HG02571 (cell line): ENCODE measurements around the gene RPH3AL.
"Not testable (repeated sequence)": the region's sequence is repeated elsewhere in the genome, so short reads cannot be mapped to it uniquely, and the experiment has no call there.

Source experiments
- ATAC-seq: cut with Tn5 transposase; IDR thresholded peaks from one replicate; pipeline ENCODE4 v1.9.1; 2021; ENCODE audit warnings: mild to moderate bottlenecking, moderate library complexity; ENCODE audit not compliant: unreplicated experiment

The RPH3AL gene

GRCh38 chr17:185445-186138 is 167.0 kb downstream of the RPH3AL start:
- no peak for ATAC-seq

GRCh38 chr17:183021-183420 is 169.6 kb downstream of the RPH3AL start:
- no peak for ATAC-seq

GRCh38 chr17:182050-182751 is 170.4 kb downstream of the RPH3AL start:
- ATAC-seq: no peak

GRCh38 chr17:181245-182049 is 171.2 kb downstream of the RPH3AL start, which contains the start of gene DOC2B:
DOC2B (minus strand) TSS chr17:181650; CDS start chr17:181479, 171 bp downstream.
- no peak for ATAC-seq

GRCh38 chr17:180381-181244 is 172.0 kb downstream of the RPH3AL start:
- no peak for ATAC-seq

- no peak for ATAC-seq
Measured at GRCh38 chr17:179781-180380, 172.7 kb downstream of the RPH3AL start.

- ATAC-seq: no peak
Measured at GRCh38 chr17:179066-179432, 173.6 kb downstream of the RPH3AL start.

GRCh38 chr17:178292-179065 is 174.1 kb downstream of the RPH3AL start:
- no peak for ATAC-seq

GRCh38 chr17:177762-178161 is 174.8 kb downstream of the RPH3AL start:
- no peak for ATAC-seq

GRCh38 chr17:177155-177554 is 175.5 kb downstream of the RPH3AL start:
- ATAC-seq: no peak

- ATAC-seq: no peak
Measured at GRCh38 chr17:173166-173911, 179.3 kb downstream of the RPH3AL start.

GRCh38 chr17:172401-172800 is 180.2 kb downstream of the RPH3AL start:
- no peak for ATAC-seq

- ATAC-seq: no peak
Measured at GRCh38 chr17:171871-172270, 180.7 kb downstream of the RPH3AL start.

GRCh38 chr17:170130-170670 is 182.4 kb downstream of the RPH3AL start:
- no peak for ATAC-seq

- ATAC-seq: not testable (repeated sequence)
Measured at GRCh38 chr17:168614-169013, 184.0 kb downstream of the RPH3AL start.

- ATAC-seq: no peak
Measured at GRCh38 chr17:165939-166338, 186.7 kb downstream of the RPH3AL start.

- no peak for ATAC-seq
Measured at GRCh38 chr17:164303-165235, 188.0 kb downstream of the RPH3AL start.
